Activated B cell treated with CpG ODN at 0.5 μM for 24 hours (primary cell): ENCODE data around the gene XKR7. TPM values are rescaled to one million over a fixed set of nuclear protein-coding genes. Genes with fewer than 3 reads are reported as not detected.

Experiments
- ATAC-seq: fragments of 200-7000 bp; cut with Tn5 transposase; one replicate; pipeline ENCODE4 v1.10.0; 2021; ENCODE audit warnings: low read depth, mild to moderate bottlenecking, moderate library complexity
- CTCF ChIA-PET: fragments of 350-600 bp; sonication (Branson Sonifier 250); formaldehyde crosslinking; loops from one replicate; lab custom pipeline; 2021; ENCODE audit warnings: antibody characterized with exemption; lab: Charles Lee
- POLR2A ChIA-PET: fragments of 350-600 bp; sonication (Branson Sonifier 250); formaldehyde crosslinking; loops from one replicate; lab custom pipeline; 2021; ENCODE audit warnings: antibody characterized with exemption; lab: Charles Lee
- DNase-seq: peaks from one replicate; pipeline ENCODE4 v3.0.0; 2022
- H3K27ac Mint-ChIP-seq: one replicate; pipeline ENCODE4 v1.8.0; 2020; ENCODE audit warnings: mixed read lengths
- H3K27me3 Mint-ChIP-seq: one replicate; pipeline ENCODE4 v1.8.0; 2021; ENCODE audit warnings: mixed read lengths
- H3K36me3 Mint-ChIP-seq: one replicate; pipeline ENCODE4 v1.8.0; 2021; ENCODE audit warnings: low read depth, mixed read lengths
- H3K4me1 Mint-ChIP-seq: one replicate; pipeline ENCODE4 v1.8.0; 2021; ENCODE audit warnings: mixed read lengths
- H3K4me3 Mint-ChIP-seq: one replicate; pipeline ENCODE4 v1.8.0; 2020; ENCODE audit warnings: mild to moderate bottlenecking, mixed read lengths
- H3K9me3 Mint-ChIP-seq: one replicate; pipeline ENCODE4 v1.8.0; 2020; ENCODE audit warnings: mixed read lengths
- CTCF ChIP-seq: fragments of 200-600 bp; IDR thresholded peaks from one replicate; pipeline ENCODE4 v1.8.0; 2022; ENCODE audit warnings: antibody characterized with exemption, mild to moderate bottlenecking
- intact Hi-C: fragments of 100-400 bp; cut with micrococcal nuclease; formaldehyde crosslinking; loops from one replicate; pipeline ENCODE4 v1.15.1; 2024
- total RNA-seq: library from RNA; stranded (reverse); gene quantifications from 2 replicates; pipeline ENCODE4 v1.2.3, GENCODE V29; 2022

The XKR7 gene
- total RNA-seq, 1 donor from 2014 or later = 0.04 TPM

- H3K27me3 Mint-ChIP-seq = peaks cover 13% of the 10 kb centered on the region
- no peaks in the 10 kb centered on the region for H3K9me3 Mint-ChIP-seq
- intact Hi-C loops = no loop called here
- ATAC-seq (no peak), DNase-seq (no peak)
- peaks cover 18% of the 10 kb centered on the region for H3K4me1 Mint-ChIP-seq
- POLR2A ChIA-PET = no interaction called here
- no peaks in the 10 kb centered on the region for H3K36me3 Mint-ChIP-seq
- no peak overlapping the region for H3K4me3 Mint-ChIP-seq
- TF ChIP-seq CTCF = no peak
- H3K27ac Mint-ChIP-seq = no peak overlapping the region
- CTCF ChIA-PET = no interaction called here
Measured at GRCh38 chr20:31922181-31922580, 45.8 kb upstream of the XKR7 start.

GRCh38 chr20:31922588-31922987, 45.4 kb upstream of the XKR7 start:
- no peaks in the 10 kb centered on the region for H3K36me3 Mint-ChIP-seq
- H3K27ac Mint-ChIP-seq = no peak overlapping the region
- intact Hi-C loops = no loop called here
- POLR2A ChIA-PET = interaction anchor here (0.8 kb wide), 1 partner anchor 27 kb away, joined by 3 read pairs; no protein-coding TSS in a partner anchor
- H3K27me3 Mint-ChIP-seq = peaks cover 16% of the 10 kb centered on the region
- TF ChIP-seq CTCF = no peak
- no peak overlapping the region for H3K4me3 Mint-ChIP-seq
- H3K9me3 Mint-ChIP-seq = no peaks in the 10 kb centered on the region
- DNase-seq (no peak), ATAC-seq (no peak)
- CTCF ChIA-PET = no interaction called here
- peaks cover 18% of the 10 kb centered on the region for H3K4me1 Mint-ChIP-seq

- ATAC-seq (peak; percentile 75), DNase-seq (no peak)
- Mint-ChIP-seq H3K36me3 (no peaks in the 10 kb centered on the region), H3K9me3 (no peaks in the 10 kb centered on the region), H3K4me1 (peaks cover 12% of the 10 kb centered on the region), H3K4me3 (no peak overlapping the region), H3K27ac (peak overlapping the region; percentile 15), H3K27me3 (peaks cover 18% of the 10 kb centered on the region)
- POLR2A ChIA-PET = interaction anchor here (0.8 kb wide), 1 partner anchor 28 kb away, joined by 3 read pairs; no protein-coding TSS in a partner anchor
- CTCF ChIA-PET = no interaction called here
- intact Hi-C loops = no loop called here
- TF ChIP-seq CTCF = no peak
Measured at GRCh38 chr20:31923388-31924331, 44.3 kb upstream of the XKR7 start.

GRCh38 chr20:31924561-31924960, 43.4 kb upstream of the XKR7 start:
- intact Hi-C loops = no loop called here
- TF ChIP-seq CTCF = no peak
- ATAC-seq (no peak), DNase-seq (no peak)
- H3K36me3 Mint-ChIP-seq = no peaks in the 10 kb centered on the region
- no peak overlapping the region for H3K27ac Mint-ChIP-seq
- H3K27me3 Mint-ChIP-seq = peaks cover 18% of the 10 kb centered on the region
- POLR2A ChIA-PET = no interaction called here
- H3K9me3 Mint-ChIP-seq = no peaks in the 10 kb centered on the region
- H3K4me1 Mint-ChIP-seq = peaks cover 12% of the 10 kb centered on the region
- CTCF ChIA-PET = no interaction called here
- H3K4me3 Mint-ChIP-seq = no peak overlapping the region

- intact Hi-C loops = no loop called here
- Mint-ChIP-seq H3K9me3 (no peaks in the 10 kb centered on the region), H3K4me1 (peaks cover 12% of the 10 kb centered on the region), H3K27me3 (peaks cover 18% of the 10 kb centered on the region), H3K36me3 (no peaks in the 10 kb centered on the region), H3K27ac (no peak overlapping the region), H3K4me3 (no peak overlapping the region)
- ChIA-PET CTCF (no interaction called here), POLR2A (no interaction called here)
- DNase-seq = no peak
- ATAC-seq = no peak
- no peak for TF ChIP-seq CTCF
Measured at GRCh38 chr20:31925631-31926030, 42.3 kb upstream of the XKR7 start.
